ENCODE measurements around the gene ZNF200. TPM values are rescaled to one million over a fixed set of nuclear protein-coding genes. Genes with fewer than 3 reads are reported as not detected.
"Not testable (repeated sequence)": the region's sequence is repeated elsewhere in the genome, so short reads cannot be mapped to it uniquely, and the experiment has no call there.

The ZNF200 gene
- total RNA-seq, 1 donor from 2014 or later: 5.2 TPM

GRCh38 chr16:3281222-3281820 is 46.4 kb upstream of the ZNF200 start:
- intact Hi-C loops (cut with DNase I): no loop called here
- DNase-seq (ENCODE audit: extremely low spot score in 2 of 2): no peak
- Histone ChIP-seq H3K9me3 (no peaks in the 10 kb centered on the region), H3K36me3 (peaks cover 0 to 18% of the 10 kb centered on the region in 2 donors), H3K27ac (no peak overlapping the region), H3K4me1 (peaks cover 29% of the 10 kb centered on the region), H3K4me3 (no peak overlapping the region), H3K27me3 (no peaks in the 10 kb centered on the region)
- TF ChIP-seq CTCF (IDR thresholded peaks at IDR 0.05) (no peak), POLR2AphosphoS5 (IDR thresholded peaks at IDR 0.05; ENCODE audit: insufficient read depth in 1 of 2, low read depth in 1 of 2) (no peak), POLR2A (IDR thresholded peaks at IDR 0.05) (no peak)

GRCh38 chr16:3276679-3277078 is 41.7 kb upstream of the ZNF200 start:
- H3K4me1 ChIP-seq: no peaks in the 10 kb centered on the region
- no peak overlapping the region for H3K27ac ChIP-seq
- no peaks in the 10 kb centered on the region for H3K36me3 ChIP-seq
- no peak for TF ChIP-seq CTCF (IDR thresholded peaks at IDR 0.05)
- TF ChIP-seq POLR2A (IDR thresholded peaks at IDR 0.05): no peak
- no peak for TF ChIP-seq POLR2AphosphoS5 (IDR thresholded peaks at IDR 0.05; ENCODE audit: insufficient read depth in 1 of 2, low read depth in 1 of 2)
- no peak overlapping the region for H3K4me3 ChIP-seq
- no peaks in the 10 kb centered on the region for H3K9me3 ChIP-seq
- no peak for DNase-seq (ENCODE audit: extremely low spot score in 2 of 2)
- intact Hi-C loops (cut with DNase I): loop anchor here (10.0 kb wide), 1 partner anchor 218 kb away; the partner anchor contains the start of gene C16orf90
- no peaks in the 10 kb centered on the region for H3K27me3 ChIP-seq

GRCh38 chr16:3274947-3275346 is 40.0 kb upstream of the ZNF200 start:
- no peak overlapping the region for H3K4me3 ChIP-seq
- no peak for DNase-seq (ENCODE audit: extremely low spot score in 2 of 2)
- TF ChIP-seq POLR2AphosphoS5 (IDR thresholded peaks at IDR 0.05; ENCODE audit: insufficient read depth in 1 of 2, low read depth in 1 of 2): no peak
- TF ChIP-seq POLR2A (IDR thresholded peaks at IDR 0.05): no peak
- no peak for TF ChIP-seq CTCF (IDR thresholded peaks at IDR 0.05)
- intact Hi-C loops (cut with DNase I): loop anchor here (10.0 kb wide), 1 partner anchor 220 kb away; the partner anchor contains the start of gene C16orf90
- no peaks in the 10 kb centered on the region for H3K36me3 ChIP-seq
- H3K4me1 ChIP-seq: no peaks in the 10 kb centered on the region
- no peaks in the 10 kb centered on the region for H3K9me3 ChIP-seq
- no peaks in the 10 kb centered on the region for H3K27me3 ChIP-seq
- H3K27ac ChIP-seq: no peak overlapping the region

DNA sequence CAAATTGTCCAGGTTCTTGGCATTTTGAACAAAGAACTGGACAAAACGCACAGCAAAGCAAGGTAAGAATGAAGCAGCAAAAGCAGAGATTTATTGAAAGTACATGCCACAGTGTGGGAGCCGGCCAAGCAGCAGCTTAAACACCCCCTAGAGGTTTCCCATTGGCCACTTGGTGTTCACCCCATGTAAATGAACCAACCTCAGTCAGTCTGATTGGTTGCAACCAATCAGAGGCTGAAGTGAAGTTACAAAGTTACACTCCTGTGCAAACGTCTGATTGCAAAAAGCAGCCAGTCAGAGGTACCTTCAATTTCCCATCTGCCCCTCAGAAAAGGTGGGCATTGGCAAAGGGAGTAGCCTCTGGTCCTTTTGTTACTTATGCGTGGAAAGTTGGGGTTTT is 39.5 kb upstream of the ZNF200 start:
- Histone ChIP-seq H3K4me3 (no peak overlapping the region), H3K4me1 (no peaks in the 10 kb centered on the region), H3K27me3 (no peaks in the 10 kb centered on the region), H3K36me3 (no peaks in the 10 kb centered on the region), H3K9me3 (no peaks in the 10 kb centered on the region), H3K27ac (no peak overlapping the region)
- intact Hi-C loops (cut with DNase I): loop anchor here (10.0 kb wide), 1 partner anchor 220 kb away; the partner anchor contains the start of gene C16orf90
- TF ChIP-seq CTCF (IDR thresholded peaks at IDR 0.05) (no peak), POLR2A (IDR thresholded peaks at IDR 0.05) (no peak), POLR2AphosphoS5 (IDR thresholded peaks at IDR 0.05; ENCODE audit: insufficient read depth in 1 of 2, low read depth in 1 of 2) (no peak)
- no peak for DNase-seq (ENCODE audit: extremely low spot score in 2 of 2)

DNA sequence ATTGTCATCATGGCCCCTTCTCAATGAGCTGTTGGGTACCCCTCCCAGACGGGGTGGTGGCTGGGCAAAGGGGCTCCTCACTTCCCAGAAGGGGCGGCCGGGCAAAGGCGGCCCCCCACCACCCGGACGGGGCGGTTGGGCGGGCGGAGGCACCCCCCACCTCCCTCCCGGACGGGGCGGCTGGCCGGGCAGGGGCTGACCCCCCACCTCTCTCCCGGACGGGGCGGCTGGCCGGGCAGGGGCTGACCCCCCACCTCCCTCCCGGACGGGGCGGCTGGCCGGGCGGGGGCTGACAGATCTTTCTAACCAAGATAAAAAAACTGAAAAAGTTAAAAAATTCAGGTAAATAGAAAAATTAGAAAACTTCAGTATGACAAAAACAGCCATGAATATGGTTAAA is 36.3 kb upstream of the ZNF200 start:
- H3K27ac ChIP-seq; H3K27me3 ChIP-seq; H3K36me3 ChIP-seq; H3K9me3 ChIP-seq; H3K4me1 ChIP-seq; DNase-seq (ENCODE audit: extremely low spot score in 2 of 2); H3K4me3 ChIP-seq: not testable (repeated sequence)
- intact Hi-C loops (cut with DNase I): loop anchor here (10.0 kb wide), 1 partner anchor 224 kb away; the partner anchor contains the start of gene C16orf90

GRCh38 chr16:3270718-3271117 is 35.8 kb upstream of the ZNF200 start:
- H3K4me3 ChIP-seq: not testable (repeated sequence)
- intact Hi-C loops (cut with DNase I): loop anchor here (10.0 kb wide), 1 partner anchor 224 kb away; the partner anchor contains the start of gene C16orf90

More at GRCh38 chr16:3270718-3271117, 35.8 kb upstream of the ZNF200 start:
- not testable (repeated sequence) for H3K27me3 ChIP-seq; DNase-seq (ENCODE audit: extremely low spot score in 2 of 2); H3K9me3 ChIP-seq; H3K36me3 ChIP-seq; H3K4me1 ChIP-seq; H3K27ac ChIP-seq
